Upper lobe of left lung (tissue), 6 donors: ENCODE measurements around the gene PIAS4. TPM values are rescaled to one million over a fixed set of nuclear protein-coding genes. Genes with fewer than 3 reads are reported as not detected.

ENCODE experiments used
- ATAC-seq, 2 donors: fragments of 200-7000 bp; cut with Tn5 transposase; one replicate each; pipeline ENCODE4 v1.9.1; 2022; ENCODE audit warnings: mild to moderate bottlenecking in 2 of 2, moderate library complexity in 2 of 2; ENCODE audit not compliant: low FRiP score in 2 of 2
- DNase-seq, 2 donors: peaks; one replicate each; pipeline ENCODE4 v3.0.0-alpha.2; 2019 to 2020
- H3K27ac ChIP-seq, 4 donors: fragments of 200-600 bp; sonication (generic); one replicate each; pipeline ENCODE4 v1.5.1; 2016 to 2019
- H3K27me3 ChIP-seq, 4 donors: fragments of 200-600 bp; sonication (generic); one replicate each; pipeline ENCODE4 v1.5.1; 2017 to 2019
- H3K36me3 ChIP-seq, 4 donors: fragments of 200-600 bp; sonication (generic); one replicate each; pipeline ENCODE4 v1.5.1; 2016 to 2019
- H3K4me1 ChIP-seq, 4 donors: fragments of 200-600 bp; sonication (generic); one replicate each; pipeline ENCODE4 v1.5.1; 2018 to 2019
- H3K4me3 ChIP-seq, 4 donors: fragments of 200-600 bp; sonication (generic); one replicate each; pipeline ENCODE4 v1.5.1; 2017 to 2019; ENCODE audit warnings: mild to moderate bottlenecking in 2 of 4, moderate library complexity in 1 of 4
- H3K9me3 ChIP-seq, 4 donors: fragments of 200-600 bp; sonication (generic); one replicate each; pipeline ENCODE4 v1.5.1; 2018 to 2019
- EP300 ChIP-seq, 4 donors: sonication (generic); formaldehyde crosslinking; IDR thresholded peaks; one replicate each; pipeline ENCODE4 v1.5.1; 2017; ENCODE audit warnings: antibody characterized with exemption in 4 of 4, control low read depth in 2 of 4
- POLR2A ChIP-seq, 4 donors: fragments of 450-650 bp; IDR thresholded peaks; one replicate each; pipeline ENCODE4 v1.5.1; 2016 to 2017; ENCODE audit warnings: antibody characterized with exemption in 4 of 4, mild to moderate bottlenecking in 2 of 4
- POLR2AphosphoS5 ChIP-seq, 2 donors: sonication (generic); formaldehyde crosslinking; IDR thresholded peaks; one replicate each; pipeline ENCODE4 v1.5.1; 2017; ENCODE audit warnings: antibody characterized with exemption in 2 of 2
- WGBS, 2 donors: methylation state at CpG; one replicate each; pipeline ENCODE4 v1.1.5; 2017 to 2018; 5-methylcytosine and 5-hydroxymethylcytosine counted together
- total RNA-seq, 6 donors: library from RNA; depleted of rRNA in 4 of 6; stranded (reverse); fragments of >200 nt in 4 of 6; gene quantifications; one replicate each; pipeline versions ENCODE4 v1.1.0 to v1.2.1, GENCODE V29; 2016 to 2021
- TF ChIP-seq, protein P1 (sequence below), 6 experiments: fragments of 450-650 bp in 4 of 6; fragments of 200-600 bp in 2 of 6; sonication (generic) in 2 of 6; IDR thresholded peaks; one replicate each; pipeline ENCODE4 v1.5.1; 2016 to 2019; ENCODE audit warnings: antibody characterized with exemption in 6 of 6
- donor health status: DM: no; HTN: no; CAD: no; lungs with moderate emphysema.
- donor health status: DM: no; HTN: yes; CAD: no; lungs with severe emphysema.

PIAS4 gene
- total RNA-seq, 6 donors from 2014 or later = 13.7 to 53.4 (median 21.9) TPM

DNA sequence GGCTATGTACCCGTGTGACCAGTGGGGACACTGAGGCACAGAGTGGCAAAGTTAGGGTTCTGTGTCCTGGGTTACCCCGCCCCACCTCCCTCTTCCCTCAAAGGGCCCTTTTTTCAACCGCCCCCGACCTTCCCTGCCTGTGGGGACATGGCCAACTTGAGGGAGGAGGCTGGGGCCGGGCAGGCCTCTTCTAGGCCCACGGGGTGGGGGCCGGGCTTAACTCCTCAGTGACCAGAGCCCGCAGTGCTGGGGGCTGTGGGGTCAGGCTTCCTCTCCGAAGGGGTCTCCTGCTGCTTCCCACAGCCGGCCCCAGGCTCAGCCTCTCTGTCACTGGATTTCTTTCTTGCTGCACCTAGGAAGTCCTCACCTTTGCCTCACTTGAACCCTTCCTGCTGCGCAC, 23.9 kb downstream of the PIAS4 start:
- WGBS, 2 donors = 83 to 92% methylated on average over 5 to 11 of the region's 11 CpGs
- Histone ChIP-seq H3K36me3 (peaks cover 6 to 92% (median 54%) of the 10 kb centered on the region in 4 donors), H3K27ac (no peak overlapping the region), H3K4me3 (no peak overlapping the region), H3K27me3 (no peaks in the 10 kb centered on the region), H3K4me1 (no peaks in the 10 kb centered on the region), H3K9me3 (no peaks in the 10 kb centered on the region)
- ATAC-seq (no peak), DNase-seq (no peak)
- TF ChIP-seq, protein P1, sequence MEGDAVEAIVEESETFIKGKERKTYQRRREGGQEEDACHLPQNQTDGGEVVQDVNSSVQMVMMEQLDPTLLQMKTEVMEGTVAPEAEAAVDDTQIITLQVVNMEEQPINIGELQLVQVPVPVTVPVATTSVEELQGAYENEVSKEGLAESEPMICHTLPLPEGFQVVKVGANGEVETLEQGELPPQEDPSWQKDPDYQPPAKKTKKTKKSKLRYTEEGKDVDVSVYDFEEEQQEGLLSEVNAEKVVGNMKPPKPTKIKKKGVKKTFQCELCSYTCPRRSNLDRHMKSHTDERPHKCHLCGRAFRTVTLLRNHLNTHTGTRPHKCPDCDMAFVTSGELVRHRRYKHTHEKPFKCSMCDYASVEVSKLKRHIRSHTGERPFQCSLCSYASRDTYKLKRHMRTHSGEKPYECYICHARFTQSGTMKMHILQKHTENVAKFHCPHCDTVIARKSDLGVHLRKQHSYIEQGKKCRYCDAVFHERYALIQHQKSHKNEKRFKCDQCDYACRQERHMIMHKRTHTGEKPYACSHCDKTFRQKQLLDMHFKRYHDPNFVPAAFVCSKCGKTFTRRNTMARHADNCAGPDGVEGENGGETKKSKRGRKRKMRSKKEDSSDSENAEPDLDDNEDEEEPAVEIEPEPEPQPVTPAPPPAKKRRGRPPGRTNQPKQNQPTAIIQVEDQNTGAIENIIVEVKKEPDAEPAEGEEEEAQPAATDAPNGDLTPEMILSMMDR (IDR thresholded peaks at IDR 0.05) = no peak
- TF ChIP-seq POLR2A (IDR thresholded peaks at IDR 0.05) = no peak
- no peak for TF ChIP-seq POLR2AphosphoS5 (IDR thresholded peaks at IDR 0.05)
- no peak for TF ChIP-seq EP300 (IDR thresholded peaks at IDR 0.05)

GRCh38 chr19:4032436-4032835, 24.9 kb downstream of the PIAS4 start:
- 76 to 92% methylated on average over 12 to 15 of the region's 16 CpGs for WGBS, 2 donors
- peaks cover 6 to 95% (median 64%) of the 10 kb centered on the region in 4 donors for H3K36me3 ChIP-seq
- no peaks in the 10 kb centered on the region for H3K9me3 ChIP-seq
- no peaks in the 10 kb centered on the region for H3K27me3 ChIP-seq
- ATAC-seq (no peak), DNase-seq (peak in 1 of 2 donors; percentile 72)
- TF ChIP-seq EP300 (IDR thresholded peaks at IDR 0.05) (no peak), POLR2AphosphoS5 (IDR thresholded peaks at IDR 0.05) (no peak), POLR2A (IDR thresholded peaks at IDR 0.05) (no peak)
- TF ChIP-seq, protein P1 (IDR thresholded peaks at IDR 0.05) = no peak
- H3K4me1 ChIP-seq = no peaks in the 10 kb centered on the region
- no peak overlapping the region for H3K4me3 ChIP-seq
- H3K27ac ChIP-seq = no peak overlapping the region

DNA sequence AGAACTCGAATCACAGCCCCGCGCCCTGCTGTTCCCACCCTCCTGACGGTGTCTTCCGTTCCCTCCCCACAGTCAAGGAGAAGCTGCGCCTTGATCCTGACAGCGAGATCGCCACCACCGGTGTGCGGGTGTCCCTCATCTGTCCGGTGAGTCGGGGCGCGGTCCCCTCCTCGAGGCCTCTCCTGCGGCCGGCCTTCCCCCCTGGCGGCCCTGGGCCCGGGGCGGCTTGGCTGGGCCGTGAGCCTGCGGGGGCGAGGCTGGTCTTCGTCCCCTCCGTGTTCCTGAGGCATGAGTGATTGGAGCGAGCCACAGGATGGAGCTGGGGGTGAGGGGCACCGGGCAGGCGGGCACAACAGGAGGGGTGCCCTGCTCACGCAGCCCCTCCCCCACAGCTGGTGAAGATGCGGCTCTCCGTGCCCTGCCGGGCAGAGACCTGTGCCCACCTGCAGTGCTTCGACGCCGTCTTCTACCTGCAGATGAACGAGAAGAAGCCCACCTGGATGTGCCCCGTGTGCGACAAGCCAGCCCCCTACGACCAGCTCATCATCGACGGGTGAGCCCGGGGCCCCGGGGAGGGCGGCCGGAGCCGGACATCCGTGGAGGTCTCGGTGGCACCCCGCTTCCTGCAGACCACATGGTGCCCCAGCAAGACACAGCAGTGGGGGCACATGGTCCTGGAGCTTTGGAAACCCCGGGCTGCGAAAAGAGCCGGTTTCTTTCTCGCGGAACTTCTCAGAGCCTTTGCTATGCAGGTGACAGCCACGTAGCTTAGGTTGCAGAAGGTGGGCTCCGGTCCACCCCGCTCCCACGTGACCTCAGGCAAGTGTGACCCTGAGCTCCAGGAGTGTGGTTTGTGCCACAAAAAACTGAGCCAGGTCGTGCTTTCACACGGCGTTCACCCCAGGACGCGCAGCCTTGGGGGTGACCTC, 25.8 kb downstream of the PIAS4 start:
- H3K27ac ChIP-seq = no peak overlapping the region
- peak in 1 of 2 donors; percentile 77 for DNase-seq
- TF ChIP-seq, protein P1 (IDR thresholded peaks at IDR 0.05) = no peak
- TF ChIP-seq EP300 (IDR thresholded peaks at IDR 0.05) (no peak), POLR2AphosphoS5 (IDR thresholded peaks at IDR 0.05) (no peak), POLR2A (IDR thresholded peaks at IDR 0.05) (no peak)
- H3K4me1 ChIP-seq = peaks cover 0 to under 1% (median 0%) of the 10 kb centered on the region in 4 donors
- H3K9me3 ChIP-seq = no peaks in the 10 kb centered on the region
- H3K27me3 ChIP-seq = no peaks in the 10 kb centered on the region
- no peak for ATAC-seq
- H3K4me3 ChIP-seq = no peak overlapping the region
- WGBS, 2 donors = 93 to 96% methylated on average over 34 to 61 of the region's 63 CpGs
- H3K36me3 ChIP-seq = peaks cover 6 to 99% (median 66%) of the 10 kb centered on the region in 4 donors

- TF ChIP-seq POLR2A (IDR thresholded peaks at IDR 0.05) = no peak
- TF ChIP-seq EP300 (IDR thresholded peaks at IDR 0.05) = no peak
- TF ChIP-seq, protein P1 (IDR thresholded peaks at IDR 0.05) = no peak
- TF ChIP-seq POLR2AphosphoS5 (IDR thresholded peaks at IDR 0.05) = no peak
- H3K9me3 ChIP-seq = no peaks in the 10 kb centered on the region
- H3K27ac ChIP-seq = no peak overlapping the region
- no peak overlapping the region for H3K4me3 ChIP-seq
- peaks cover 0 to 11% (median 3%) of the 10 kb centered on the region in 4 donors for H3K4me1 ChIP-seq
- WGBS, 2 donors = 50 to 83% methylated on average over 4 to 8 of the region's 34 CpGs
- ATAC-seq = no peak
- H3K27me3 ChIP-seq = no peaks in the 10 kb centered on the region
- peak in 1 of 2 donors; percentile 66 for DNase-seq
- peaks cover 6 to 96% (median 58%) of the 10 kb centered on the region in 4 donors for H3K36me3 ChIP-seq
Measured at GRCh38 chr19:4034048-4035017, 26.8 kb downstream of the PIAS4 start.
